Skin of body (tissue), 2 donors: ENCODE data around the gene OPTC. TPM values are rescaled to one million over a fixed set of nuclear protein-coding genes. Genes with fewer than 3 reads are reported as not detected.
A peak's percentile ranks its signal among the peaks of the same experiment; 100 is the strongest.
"Not testable (repeated sequence)": the region's sequence is repeated elsewhere in the genome, so short reads cannot be mapped to it uniquely, and the experiment has no call there.

Source experiments
- DNase-seq: peaks from one replicate; lab custom pipeline; 2025; lab: John Stamatoyannopoulos, UW
- total RNA-seq: library from RNA; depleted of rRNA; stranded (reverse); fragments of >200 nt; gene quantifications from one replicate; pipeline ENCODE4 v1.2.3, GENCODE V29; 2014

The OPTC gene
- total RNA-seq, 1 donor from 2014 or later: not detected

DNA sequence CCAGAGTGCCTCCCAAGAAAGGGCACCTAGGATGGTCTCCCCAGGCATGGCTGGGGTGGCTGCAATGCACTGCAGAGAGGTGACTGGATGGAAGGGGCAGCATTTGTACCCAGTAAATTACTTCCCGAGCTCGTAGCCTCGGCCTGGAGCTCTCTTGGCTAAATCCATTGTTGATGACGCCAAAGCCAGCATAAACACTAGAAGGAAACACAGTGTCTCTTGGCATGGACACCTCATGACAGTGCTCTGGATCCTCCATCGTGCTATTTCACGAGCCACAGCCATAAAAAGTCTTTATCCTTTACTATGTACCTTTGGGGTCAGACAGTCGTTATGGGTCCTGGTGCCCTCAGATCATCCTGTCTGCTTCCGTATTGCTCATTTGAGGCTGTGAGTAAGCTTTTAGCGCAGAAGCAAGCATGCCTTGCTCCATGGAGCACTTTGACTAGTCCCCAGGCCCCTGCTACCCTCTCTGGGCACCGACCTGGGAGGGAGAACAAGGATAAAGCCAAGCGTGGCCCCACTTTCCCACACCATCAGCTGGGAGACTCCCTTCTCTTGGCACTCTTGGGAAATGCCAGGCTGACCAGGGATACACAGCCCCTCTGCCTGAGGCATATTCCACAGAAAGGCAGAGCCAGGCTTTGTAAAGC is 28.7 kb upstream of the OPTC start:
- DNase-seq: no peak

DNA sequence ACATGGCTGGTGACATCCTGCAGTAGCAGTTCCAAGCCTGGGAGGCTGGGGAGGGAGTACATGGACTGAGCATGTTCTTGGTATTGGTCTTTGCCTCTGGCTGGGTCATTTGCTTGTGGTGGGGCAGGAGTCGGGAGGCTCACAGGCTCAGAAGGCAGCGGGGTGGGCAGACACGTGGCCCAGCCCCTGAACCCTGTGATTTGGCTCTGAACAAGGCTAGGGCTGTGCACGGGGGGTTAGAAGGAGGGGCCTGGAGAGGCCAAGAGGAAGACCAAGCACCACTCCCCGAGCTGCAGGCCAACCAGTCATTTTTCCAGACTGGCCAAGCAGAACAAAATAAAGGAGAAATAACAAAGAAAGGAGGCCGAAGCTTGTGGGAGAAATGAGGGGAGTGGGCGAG is 28.0 kb upstream of the OPTC start:
- peak; percentile 62 for DNase-seq

DNA sequence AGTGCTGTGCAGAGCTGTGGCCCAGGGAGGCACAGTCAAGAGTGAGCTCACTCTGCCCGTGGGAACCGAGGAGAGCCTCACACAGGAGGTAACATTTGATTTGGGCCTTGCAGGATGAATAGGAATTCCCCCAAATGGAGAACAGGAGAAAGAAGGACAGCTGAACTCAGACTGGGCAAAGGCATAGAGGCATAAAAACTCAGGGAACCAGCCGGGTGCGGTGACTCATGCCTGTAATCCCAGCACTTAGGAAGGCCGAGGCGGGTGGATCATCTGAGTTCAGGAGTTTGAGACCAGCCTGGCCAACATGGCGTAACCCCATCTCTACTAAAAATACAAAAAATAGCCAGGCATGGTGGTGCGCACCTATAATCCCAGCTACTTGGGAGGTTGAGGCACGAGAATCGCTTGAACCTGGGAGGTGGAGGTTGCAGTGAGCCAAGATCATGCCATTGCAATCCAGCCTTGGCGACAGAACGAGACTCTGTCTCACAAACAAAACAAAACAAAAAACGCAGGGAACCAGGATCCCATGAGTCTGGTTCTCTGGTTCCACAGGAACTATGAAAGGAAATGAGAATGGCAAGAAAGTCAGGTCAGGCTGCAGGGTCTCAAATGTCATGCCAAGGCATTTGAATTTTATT is 26.9 kb upstream of the OPTC start:
- DNase-seq: not testable (repeated sequence)

DNA sequence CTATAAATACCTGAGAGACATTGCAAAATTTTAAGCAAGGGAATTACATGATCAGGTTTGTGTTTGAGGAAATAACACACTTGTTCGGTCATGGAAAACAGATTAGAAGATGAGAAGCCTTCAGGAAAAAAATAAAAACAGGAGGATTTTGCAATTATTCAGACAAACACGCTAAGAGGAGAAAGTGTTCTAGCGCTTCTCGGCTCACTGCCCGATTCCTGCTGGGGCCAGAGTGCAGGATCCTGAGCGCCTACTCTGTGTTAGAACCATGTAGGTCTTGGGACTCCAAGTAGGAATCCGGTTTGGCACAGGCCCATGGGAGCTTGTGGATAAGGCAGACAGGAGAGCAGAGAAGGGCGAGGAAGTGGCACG is 26.4 kb upstream of the OPTC start:
- peak; percentile 41 for DNase-seq

DNA sequence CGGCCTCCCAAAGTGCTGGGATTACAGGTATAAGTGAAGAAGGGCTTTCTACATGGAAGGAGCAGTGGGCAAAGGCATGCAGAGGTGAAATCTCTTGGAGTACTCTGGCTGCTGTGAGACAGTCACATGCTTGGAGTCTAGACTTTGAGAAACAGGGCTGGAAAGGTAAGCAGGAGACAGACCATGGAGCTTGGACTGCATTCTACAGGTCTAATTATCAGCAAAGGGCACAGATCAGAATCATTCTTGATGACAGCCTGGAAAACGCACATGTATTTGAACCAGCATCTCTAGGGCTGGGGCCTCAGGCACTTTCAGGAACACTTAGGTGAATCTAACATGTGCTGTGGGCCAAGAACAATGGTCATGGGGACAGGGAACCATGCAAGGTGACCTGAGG is 25.6 kb upstream of the OPTC start:
- no peak for DNase-seq

DNA sequence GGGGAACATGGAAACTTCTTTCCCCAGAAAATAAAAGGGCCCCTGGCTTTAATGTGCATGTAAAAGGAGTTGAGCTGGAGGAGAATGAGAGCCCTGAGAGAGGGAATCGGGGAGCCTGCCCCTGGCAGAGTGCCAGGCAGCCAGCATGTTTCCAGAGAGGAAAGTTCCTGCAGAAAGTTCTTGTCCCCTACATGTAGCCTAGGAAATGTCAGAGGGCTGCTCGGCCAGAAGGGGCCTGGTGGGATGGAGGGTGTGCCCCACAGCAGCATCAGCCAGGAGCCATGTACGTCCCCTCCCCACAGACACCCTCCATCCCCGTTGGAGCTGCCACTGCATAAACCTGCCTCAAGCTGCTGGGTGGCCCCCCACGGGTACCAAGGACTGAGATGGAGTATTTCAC is 23.7 kb upstream of the OPTC start:
- DNase-seq: no peak

DNA sequence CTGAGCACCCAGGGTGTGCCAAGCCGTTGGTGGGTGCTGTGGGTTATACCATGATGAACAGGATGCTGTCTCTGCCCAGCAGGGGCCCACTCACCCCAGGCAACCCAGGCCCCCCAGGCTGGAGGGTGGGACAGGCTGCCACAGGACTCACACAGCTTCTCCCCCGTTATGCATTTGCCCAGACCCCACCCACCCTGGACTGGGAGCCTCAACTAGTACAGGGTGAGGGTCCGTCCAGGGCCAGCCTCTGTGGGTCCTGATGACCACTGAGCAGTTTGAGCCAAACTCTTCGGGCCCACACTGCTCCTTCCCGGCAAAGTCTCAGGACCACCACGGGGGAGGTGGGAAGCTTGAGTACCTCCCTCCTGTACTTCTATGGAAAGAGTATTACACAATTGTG is 22.1 kb upstream of the OPTC start:
- DNase-seq: no peak

DNA sequence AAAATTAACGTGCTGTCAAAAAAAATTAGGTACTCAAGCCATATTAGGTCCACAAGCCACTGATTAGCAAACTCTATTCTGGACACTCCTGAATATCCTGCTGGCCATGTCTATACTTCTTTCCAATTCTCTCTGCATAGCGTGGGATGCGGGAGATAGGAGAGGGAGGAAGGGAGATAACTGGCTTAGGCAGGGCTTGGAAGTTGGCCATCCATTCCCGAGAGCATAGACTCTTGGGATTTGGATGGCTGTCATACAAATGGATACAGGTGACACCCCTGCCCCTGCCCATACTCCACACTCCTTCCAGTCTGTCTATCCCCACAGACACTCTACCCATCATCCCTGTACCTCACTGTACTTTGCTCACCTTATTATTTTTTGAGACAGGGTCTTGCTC is 20.7 kb upstream of the OPTC start:
- DNase-seq: no peak

DNA sequence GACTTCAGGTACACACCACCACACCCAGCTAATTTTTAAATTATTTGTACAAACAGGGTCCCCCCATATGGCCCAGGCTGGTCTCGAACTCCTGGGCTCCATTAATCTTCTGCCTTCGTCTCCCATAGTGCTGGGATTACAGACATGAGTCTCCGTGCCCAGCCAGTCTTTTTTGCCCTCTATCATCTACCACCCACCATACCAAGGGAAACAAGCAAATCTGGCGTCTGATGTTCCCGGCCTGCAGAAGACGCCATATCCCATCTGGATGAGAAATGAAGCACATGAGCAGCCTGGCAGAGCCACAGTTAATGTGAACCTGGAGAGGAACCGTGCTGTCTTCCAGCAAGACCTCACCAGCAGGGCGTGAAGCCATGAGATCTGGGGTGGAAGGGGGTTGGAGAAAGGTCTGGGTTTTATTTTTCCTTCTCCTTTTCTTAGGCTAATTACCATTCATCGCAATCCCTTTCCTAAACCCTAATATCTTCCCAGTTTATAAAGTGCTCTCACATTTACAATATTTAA is 20.1 kb upstream of the OPTC start:
- DNase-seq: no peak

DNA sequence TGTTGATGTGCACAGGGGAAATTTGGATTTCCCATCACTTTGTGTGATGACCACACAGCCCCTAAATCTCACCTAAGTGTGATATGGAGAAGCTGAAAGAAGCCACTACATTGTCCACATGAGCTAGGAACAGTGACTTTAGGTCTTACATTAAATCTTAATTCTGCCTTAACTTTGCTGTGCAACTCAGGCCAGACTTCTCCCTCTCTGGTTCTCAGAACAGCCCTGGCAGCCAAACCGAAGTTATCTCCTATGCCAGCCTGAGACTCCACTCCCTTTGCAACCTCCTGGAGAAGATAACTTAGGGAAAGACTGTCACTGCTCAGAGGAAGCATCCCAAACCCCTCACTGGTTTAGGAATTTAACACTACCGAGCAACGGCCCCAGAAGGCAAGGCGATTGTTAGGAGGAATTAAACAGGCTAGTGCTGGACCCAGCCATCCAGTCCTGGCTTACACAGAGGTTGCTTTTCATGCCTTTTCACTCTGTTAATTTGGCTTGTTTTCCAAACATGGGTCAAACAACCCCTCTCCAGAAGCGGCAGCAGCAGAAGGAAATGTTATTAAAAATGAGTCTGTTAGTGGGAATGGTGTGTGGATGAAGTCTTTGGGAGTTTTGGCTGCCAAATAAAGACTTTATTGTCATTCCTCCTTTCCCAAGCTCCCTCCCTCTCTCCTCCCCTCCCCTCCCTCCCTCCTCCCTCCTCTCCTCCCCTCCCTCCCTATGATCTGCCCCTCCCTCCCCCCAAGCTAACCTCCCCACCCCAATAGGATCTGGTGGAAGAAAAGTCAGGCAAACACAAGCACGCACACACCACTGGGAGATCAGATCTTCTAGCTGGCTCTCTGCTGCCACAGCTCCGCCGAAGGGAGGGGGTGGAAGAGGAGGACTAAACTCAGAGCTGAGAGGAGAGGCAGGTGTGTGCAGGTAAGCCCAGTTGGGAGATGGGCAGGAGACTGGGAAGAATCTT is 18.7 kb upstream of the OPTC start, which contains the start of gene PRELP:
Gene PRELP, plus strand, starts transcription at position 795 of the 970 bp plus-strand sequence. CDS start 7,379 bp downstream, outside the sequence.
- DNase-seq: peak; percentile 86

DNA sequence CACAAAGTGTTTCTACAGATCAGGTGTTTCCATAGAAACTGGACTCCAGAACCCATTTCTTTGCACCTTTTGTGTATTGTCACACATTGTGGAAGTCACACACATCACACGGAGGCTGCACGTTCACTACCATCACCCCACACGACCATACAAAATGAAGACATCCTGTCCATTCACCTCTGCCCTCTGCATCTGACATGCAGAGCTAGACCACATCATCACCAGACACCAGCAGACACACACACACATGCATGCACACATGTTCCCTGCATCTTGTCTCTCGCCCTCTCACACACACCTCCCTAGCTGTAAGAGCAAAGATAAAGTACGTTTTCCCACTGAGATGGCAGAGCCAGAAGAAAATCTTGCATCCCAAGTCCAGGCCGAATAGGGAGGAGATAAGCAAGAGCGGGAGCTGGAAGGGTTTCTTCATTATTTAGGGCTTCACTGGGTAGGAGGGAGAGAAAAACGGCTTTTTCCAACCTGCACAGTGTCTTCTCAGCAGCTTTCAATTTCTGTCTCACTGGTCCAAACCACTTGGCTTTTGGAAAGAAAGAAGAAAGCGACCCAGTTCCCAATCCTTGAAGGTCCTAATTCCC is 17.6 kb upstream of the OPTC start:
- DNase-seq: peak; percentile 39

DNA sequence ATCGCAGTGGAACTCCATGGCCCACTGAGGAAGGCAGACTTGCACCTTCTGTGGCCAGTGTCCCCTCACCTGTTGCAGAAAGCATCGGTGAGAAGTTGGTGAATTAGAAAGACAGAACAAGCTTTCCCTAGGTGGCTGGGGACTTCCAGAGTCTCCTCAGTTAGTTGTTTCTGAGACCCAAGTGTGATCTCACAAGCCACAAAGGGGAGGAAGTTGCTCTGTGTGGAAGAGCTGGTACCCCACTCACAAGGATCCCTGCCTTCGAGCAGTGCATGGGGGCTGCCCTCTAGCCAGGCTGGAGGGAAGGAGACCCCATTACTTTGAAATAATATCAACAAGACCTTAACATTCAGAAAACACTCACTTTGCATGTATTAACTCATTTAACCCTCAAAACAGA is 16.2 kb upstream of the OPTC start:
- DNase-seq: no peak

DNA sequence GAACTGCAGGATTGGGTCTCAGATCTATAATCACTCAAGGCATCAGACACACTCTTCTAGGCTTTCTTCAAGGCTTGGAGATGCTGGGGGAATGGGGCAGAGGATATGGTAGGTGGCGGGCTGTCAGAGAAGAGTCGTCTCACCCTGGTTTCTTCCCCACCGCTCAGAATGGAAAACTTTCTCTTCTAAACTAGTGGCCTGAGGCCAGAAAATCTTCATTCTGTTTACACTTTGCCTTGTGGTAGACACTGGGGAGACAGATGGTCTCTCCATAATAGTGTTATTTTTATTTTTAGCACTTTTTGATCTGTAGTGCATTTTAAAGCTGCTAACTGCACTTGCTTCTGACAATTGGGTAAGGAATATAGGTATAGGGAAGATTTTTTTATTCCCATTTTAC is 15.7 kb upstream of the OPTC start:
- peak; percentile 6 for DNase-seq

DNA sequence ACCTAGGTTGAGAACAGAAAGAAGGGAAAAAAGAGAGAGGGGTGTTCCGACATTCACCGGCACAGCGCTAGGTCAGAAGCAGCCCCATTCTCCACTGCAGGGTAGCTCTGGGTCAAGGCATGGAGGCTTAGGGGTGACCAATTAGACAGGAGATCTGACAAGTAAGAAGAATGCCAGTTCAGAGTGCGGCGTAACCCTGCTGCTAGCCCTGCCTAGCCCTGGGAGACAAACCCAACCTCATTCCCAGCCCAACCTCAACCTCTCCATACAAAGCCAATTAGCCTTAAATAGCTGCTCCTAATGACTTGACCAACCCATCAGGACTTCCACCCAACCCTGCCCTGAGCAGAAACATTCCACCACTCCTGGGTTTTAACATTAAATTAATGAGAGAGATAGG is 15.0 kb upstream of the OPTC start:
- DNase-seq: no peak

DNA sequence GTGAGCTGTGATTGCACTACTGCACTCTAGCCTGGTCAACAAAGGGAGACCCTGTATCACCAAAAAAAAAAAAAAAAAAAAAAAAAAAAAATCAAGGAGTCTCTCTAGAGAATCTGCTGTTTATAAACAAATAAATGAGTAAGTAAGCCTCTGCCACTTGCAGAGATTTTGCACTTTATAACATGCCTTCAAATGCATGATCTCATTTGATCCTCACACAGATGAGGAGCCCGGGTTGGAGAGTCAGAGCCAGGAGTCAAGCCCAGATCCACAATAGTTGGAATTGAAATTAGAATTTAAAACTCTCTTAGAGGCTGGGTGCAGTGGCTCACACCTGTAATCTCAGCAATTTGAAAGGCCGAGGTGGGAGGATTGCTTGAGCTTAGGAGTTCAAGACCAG is 14.3 kb upstream of the OPTC start:
- DNase-seq: peak; percentile 11

DNA sequence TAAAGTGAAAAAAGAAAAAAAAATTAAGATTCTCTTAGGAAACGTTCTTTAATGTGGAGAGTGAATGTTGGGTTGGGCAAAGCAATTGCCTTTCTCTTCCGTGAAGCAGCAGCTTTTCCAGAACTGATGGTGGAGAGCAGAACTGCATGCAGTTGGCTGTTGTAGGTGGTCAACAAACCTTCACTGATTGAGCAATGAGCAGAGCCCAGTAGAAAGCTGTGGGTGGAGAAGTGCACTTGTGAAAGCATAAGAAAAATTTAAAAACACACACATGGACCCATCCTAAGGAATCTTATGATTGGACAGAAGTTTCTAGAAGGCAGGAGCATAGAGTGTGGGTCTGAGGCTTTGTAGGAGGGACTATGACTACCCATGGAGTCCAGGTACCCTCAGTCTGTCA is 13.9 kb upstream of the OPTC start:
- no peak for DNase-seq

DNA sequence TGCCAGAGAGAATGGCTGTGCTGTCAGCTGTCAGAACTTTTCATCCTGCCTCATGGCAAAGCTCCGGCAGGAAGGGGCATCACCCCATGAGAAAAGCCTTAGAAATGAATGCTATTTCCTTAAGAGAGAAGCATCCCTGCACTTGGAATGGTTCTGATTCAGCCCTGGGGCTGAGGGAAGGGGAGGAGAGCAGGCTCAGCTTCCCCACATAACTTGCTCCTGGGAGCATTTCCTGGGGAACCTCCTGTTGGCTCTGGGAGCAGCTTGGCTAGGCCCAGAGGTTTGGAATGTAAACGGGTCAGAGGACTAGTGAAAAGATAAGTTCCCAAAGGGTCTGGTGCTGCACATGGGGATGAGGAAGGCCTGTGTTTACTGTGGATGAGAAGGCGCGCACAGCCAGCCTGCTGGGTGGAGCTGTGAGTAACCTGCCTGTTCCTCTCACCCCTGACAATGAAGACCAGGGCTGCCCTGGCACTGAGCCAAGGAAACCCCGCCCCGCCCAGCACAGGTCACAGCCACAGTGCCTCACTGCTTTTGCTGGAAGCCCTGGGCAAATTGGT is 13.3 kb upstream of the OPTC start:
- DNase-seq: peak; percentile 59

DNA sequence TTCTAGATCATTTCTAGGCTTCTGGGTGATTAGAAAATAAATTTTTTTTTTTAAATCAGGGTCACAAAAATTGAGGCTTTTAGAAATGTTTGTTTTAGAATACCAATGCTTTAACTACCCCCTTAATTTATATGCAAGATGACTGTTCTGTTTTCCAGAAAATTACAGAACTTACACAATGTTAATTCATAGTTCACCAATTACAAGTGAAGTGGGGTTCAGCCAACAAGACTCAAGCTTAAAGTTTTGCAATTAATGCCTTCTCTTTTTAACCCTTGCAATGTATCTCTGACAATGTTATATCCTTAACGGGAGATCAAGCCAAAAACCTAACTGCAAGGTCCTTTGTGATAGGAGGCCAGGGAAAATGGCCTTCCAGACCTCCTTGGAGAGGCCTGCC is 12.8 kb upstream of the OPTC start:
- DNase-seq: no peak

DNA sequence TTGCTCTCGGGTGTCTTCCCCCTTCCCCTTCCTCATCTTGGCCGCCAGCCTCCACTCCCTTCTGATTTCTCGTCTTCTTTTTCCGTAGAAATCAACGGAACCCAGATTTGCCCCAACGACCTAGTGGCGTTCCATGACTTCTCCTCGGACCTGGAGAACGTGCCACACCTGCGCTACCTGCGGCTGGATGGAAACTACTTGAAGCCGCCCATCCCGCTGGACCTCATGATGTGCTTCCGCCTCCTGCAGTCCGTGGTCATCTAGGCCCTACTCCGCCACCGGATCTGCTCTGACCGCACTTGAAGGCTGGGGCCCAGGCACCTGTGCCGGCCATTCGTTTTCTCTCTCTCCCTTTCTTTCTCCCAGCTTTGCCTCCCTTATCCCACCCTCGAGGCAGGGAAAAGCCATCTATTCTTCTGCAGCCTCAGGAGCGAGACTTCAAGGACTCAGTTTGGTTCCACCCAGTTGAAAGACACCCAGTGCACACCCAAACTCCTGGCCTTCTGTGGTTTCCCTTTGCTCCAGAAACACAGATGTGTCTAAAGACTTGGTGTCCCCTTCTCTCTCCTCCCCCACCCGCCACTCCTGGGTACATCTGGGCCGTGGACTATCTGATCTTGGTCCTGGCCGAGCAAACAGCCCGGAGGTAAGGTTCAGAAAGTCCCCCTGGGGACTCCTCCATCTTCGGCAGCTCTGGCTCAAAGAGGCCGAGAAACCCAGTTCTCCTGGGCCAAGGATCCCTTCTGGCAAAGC is 7.2 kb upstream of the OPTC start:
- DNase-seq: no peak

DNA sequence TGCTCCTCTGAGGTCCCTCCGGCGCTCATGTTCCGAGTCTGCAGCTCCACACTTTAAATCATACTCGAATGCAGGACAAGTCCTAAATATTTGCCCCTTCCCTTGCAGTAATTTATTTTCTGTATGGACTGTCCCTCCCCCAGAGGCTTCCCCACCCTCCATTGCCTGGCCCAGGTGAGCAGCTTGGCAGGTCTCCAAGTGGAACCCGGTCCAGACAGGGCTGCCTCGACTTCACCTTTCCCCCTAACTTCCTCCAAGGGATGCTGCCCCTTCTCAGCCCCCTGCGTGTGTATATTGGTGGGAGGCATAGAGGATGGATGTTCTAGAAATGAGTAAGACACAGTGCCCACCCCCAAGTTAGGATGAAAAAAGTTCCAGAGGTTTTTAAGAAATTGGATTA is 5.4 kb upstream of the OPTC start:
- DNase-seq: no peak

DNA sequence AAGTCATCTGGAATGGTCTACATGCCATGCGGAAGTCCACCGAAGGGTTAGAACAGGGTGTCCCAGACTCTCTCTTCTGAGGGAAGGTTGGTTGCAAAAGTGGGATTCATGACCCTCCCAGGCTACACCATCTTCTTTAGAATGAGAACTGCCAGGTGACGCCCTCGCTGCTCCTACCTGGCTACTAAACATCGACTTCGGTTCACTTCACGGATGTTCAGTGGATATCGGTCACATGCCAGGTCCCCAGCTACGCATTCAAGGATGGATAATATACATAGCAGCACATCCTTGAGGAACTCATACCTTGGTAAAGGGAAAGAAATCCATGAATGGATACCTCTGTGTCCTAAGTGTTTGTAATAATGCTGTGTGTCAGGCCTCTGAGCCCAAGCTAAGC is 3.3 kb upstream of the OPTC start:
- no peak for DNase-seq
